Vagina (tissue), 2 donors: ENCODE results near the gene STAT5B.

Experiments used
- CTCF ChIP-seq, 3 experiments: fragments of 450-650 bp in 2 of 3; fragments of 200-600 bp in 1 of 3; sonication (generic) in 1 of 3; IDR thresholded peaks; one replicate each; pipeline ENCODE4 v1.5.1; 2017 to 2019; ENCODE audit warnings: antibody characterized with exemption in 3 of 3, mild to moderate bottlenecking in 2 of 3, moderate library complexity in 2 of 3
- POLR2A ChIP-seq, 2 donors: fragments of 450-650 bp; IDR thresholded peaks; one replicate each; pipeline ENCODE4 v1.6.1; 2017; ENCODE audit warnings: antibody characterized with exemption in 2 of 2, mild to moderate bottlenecking in 2 of 2, moderate library complexity in 2 of 2
- POLR2AphosphoS5 ChIP-seq, 2 donors: sonication (generic); formaldehyde crosslinking; IDR thresholded peaks; one replicate each; pipeline ENCODE4 v1.9.0; 2017; ENCODE audit warnings: antibody characterized with exemption in 2 of 2, mild to moderate bottlenecking in 2 of 2, low read depth in 1 of 2; ENCODE audit not compliant: insufficient read depth in 1 of 2

GRCh38 chr17:42166196-42166763, 109.9 kb downstream of the STAT5B start:
- no peak for TF ChIP-seq POLR2AphosphoS5 (IDR thresholded peaks at IDR 0.05; ENCODE audit: insufficient read depth in 1 of 2, low read depth in 1 of 2)
- TF ChIP-seq CTCF (IDR thresholded peaks at IDR 0.05), result no peak
- no peak for TF ChIP-seq POLR2A (IDR thresholded peaks at IDR 0.05)
